Muscle layer of colon (tissue), 2 donors: Measurements from ENCODE around the gene SGCD.

ENCODE experiments used
- H3K27ac ChIP-seq: one replicate; pipeline ENCODE4 v1.7.0; 2013; ENCODE audit warnings: low read depth, mild to moderate bottlenecking, low read length, moderate library complexity
- H3K27me3 ChIP-seq, 2 donors: one replicate each; pipeline ENCODE4 v1.7.0; 2013; ENCODE audit warnings: low read length in 2 of 2, mild to moderate bottlenecking in 2 of 2; ENCODE audit not compliant: insufficient read depth in 2 of 2, control insufficient read depth in 1 of 2
- H3K36me3 ChIP-seq: one replicate; pipeline ENCODE4 v1.7.0; 2013; ENCODE audit warnings: mild to moderate bottlenecking, low read length; ENCODE audit not compliant: insufficient read depth
- H3K4me1 ChIP-seq: one replicate; pipeline ENCODE4 v1.7.0; 2013; ENCODE audit warnings: mild to moderate bottlenecking, low read length; ENCODE audit not compliant: insufficient read depth
- H3K4me3 ChIP-seq, 2 donors: one replicate each; pipeline ENCODE4 v1.7.0; 2013; ENCODE audit warnings: low read length in 2 of 2, low read depth in 1 of 2, mild to moderate bottlenecking in 1 of 2, moderate library complexity in 1 of 2
- H3K9ac ChIP-seq: one replicate; pipeline ENCODE4 v1.7.0; 2013; ENCODE audit warnings: low read length
- H3K9me3 ChIP-seq: one replicate; pipeline ENCODE4 v1.7.0; 2013; ENCODE audit warnings: mild to moderate bottlenecking, low read length
- donor health status: abdominal sarcoma.
- donor health status: Adenocarcinoma of cecum.

SGCD gene

GRCh38 chr5:156698323-156698722, 371.4 kb downstream of the SGCD start:
- Histone ChIP-seq H3K36me3 (no peaks in the 10 kb centered on the region), H3K9ac (no peak overlapping the region), H3K9me3 (no peaks in the 10 kb centered on the region), H3K4me3 (no peak overlapping the region), H3K4me1 (no peaks in the 10 kb centered on the region), H3K27me3 (no peaks in the 10 kb centered on the region), H3K27ac (no peak overlapping the region)

- Histone ChIP-seq H3K9ac (no peak overlapping the region), H3K27me3 (no peaks in the 10 kb centered on the region), H3K27ac (no peak overlapping the region), H3K4me1 (no peaks in the 10 kb centered on the region), H3K4me3 (no peak overlapping the region), H3K9me3 (no peaks in the 10 kb centered on the region), H3K36me3 (no peaks in the 10 kb centered on the region)
Observed at GRCh38 chr5:156699147-156699546, 372.2 kb downstream of the SGCD start.

- Histone ChIP-seq H3K4me1 (no peaks in the 10 kb centered on the region), H3K4me3 (no peak overlapping the region), H3K27me3 (no peaks in the 10 kb centered on the region), H3K9me3 (no peaks in the 10 kb centered on the region), H3K9ac (no peak overlapping the region), H3K27ac (no peak overlapping the region), H3K36me3 (no peaks in the 10 kb centered on the region)
Observed at GRCh38 chr5:156704139-156704538, 377.2 kb downstream of the SGCD start.

GRCh38 chr5:156706631-156707030, 379.7 kb downstream of the SGCD start:
- Histone ChIP-seq H3K27ac (no peak overlapping the region), H3K9ac (no peak overlapping the region), H3K4me3 (no peak overlapping the region), H3K36me3 (no peaks in the 10 kb centered on the region), H3K9me3 (no peaks in the 10 kb centered on the region), H3K27me3 (no peaks in the 10 kb centered on the region), H3K4me1 (no peaks in the 10 kb centered on the region)

- Histone ChIP-seq H3K27ac (no peak overlapping the region), H3K36me3 (no peaks in the 10 kb centered on the region), H3K27me3 (no peaks in the 10 kb centered on the region), H3K9ac (no peak overlapping the region), H3K4me3 (no peak overlapping the region), H3K9me3 (no peaks in the 10 kb centered on the region), H3K4me1 (no peaks in the 10 kb centered on the region)
Observed at GRCh38 chr5:156707750-156708149, 380.8 kb downstream of the SGCD start.

GRCh38 chr5:156715287-156715686, 388.3 kb downstream of the SGCD start:
- Histone ChIP-seq H3K9me3 (no peaks in the 10 kb centered on the region), H3K27me3 (no peaks in the 10 kb centered on the region), H3K9ac (no peak overlapping the region), H3K36me3 (no peaks in the 10 kb centered on the region), H3K27ac (no peak overlapping the region), H3K4me1 (no peaks in the 10 kb centered on the region), H3K4me3 (no peak overlapping the region)

- H3K9ac ChIP-seq, result no peak overlapping the region
- H3K9me3 ChIP-seq, result no peaks in the 10 kb centered on the region
- no peak overlapping the region for H3K4me3 ChIP-seq
- H3K36me3 ChIP-seq, result no peaks in the 10 kb centered on the region
- no peak overlapping the region for H3K27ac ChIP-seq
- no peaks in the 10 kb centered on the region for H3K27me3 ChIP-seq
- H3K4me1 ChIP-seq, result no peaks in the 10 kb centered on the region
Observed at GRCh38 chr5:156716591-156717380, 389.8 kb downstream of the SGCD start.

- Histone ChIP-seq H3K9ac (no peak overlapping the region), H3K4me3 (no peak overlapping the region), H3K4me1 (no peaks in the 10 kb centered on the region), H3K27me3 (no peaks in the 10 kb centered on the region), H3K36me3 (no peaks in the 10 kb centered on the region), H3K27ac (no peak overlapping the region), H3K9me3 (no peaks in the 10 kb centered on the region)
Observed at GRCh38 chr5:156718985-156719384, 392.0 kb downstream of the SGCD start.

- Histone ChIP-seq H3K27ac (no peak overlapping the region), H3K4me1 (no peaks in the 10 kb centered on the region), H3K27me3 (no peaks in the 10 kb centered on the region), H3K9ac (no peak overlapping the region), H3K4me3 (no peak overlapping the region), H3K36me3 (no peaks in the 10 kb centered on the region), H3K9me3 (no peaks in the 10 kb centered on the region)
Observed at GRCh38 chr5:156722358-156722757, 395.4 kb downstream of the SGCD start.

GRCh38 chr5:156735477-156735876, 408.5 kb downstream of the SGCD start:
- Histone ChIP-seq H3K9me3 (no peaks in the 10 kb centered on the region), H3K4me1 (no peaks in the 10 kb centered on the region), H3K27me3 (no peaks in the 10 kb centered on the region), H3K9ac (no peak overlapping the region), H3K27ac (no peak overlapping the region), H3K4me3 (no peak overlapping the region), H3K36me3 (no peaks in the 10 kb centered on the region)

GRCh38 chr5:156741516-156741915, 414.6 kb downstream of the SGCD start:
- Histone ChIP-seq H3K36me3 (no peaks in the 10 kb centered on the region), H3K27ac (no peak overlapping the region), H3K4me3 (no peak overlapping the region), H3K27me3 (no peaks in the 10 kb centered on the region), H3K9ac (no peak overlapping the region), H3K9me3 (no peaks in the 10 kb centered on the region), H3K4me1 (no peaks in the 10 kb centered on the region)

- Histone ChIP-seq H3K4me3 (no peak overlapping the region), H3K9me3 (no peaks in the 10 kb centered on the region), H3K36me3 (no peaks in the 10 kb centered on the region), H3K27ac (no peak overlapping the region), H3K27me3 (no peaks in the 10 kb centered on the region), H3K4me1 (no peaks in the 10 kb centered on the region), H3K9ac (no peak overlapping the region)
Observed at GRCh38 chr5:156753846-156754245, 426.9 kb downstream of the SGCD start.
